Body of pancreas (tissue), 4 donors: ENCODE measurements around the gene ZBTB20.

Experiments
- CTCF ChIP-seq, 7 experiments: fragments of 450-650 bp in 4 of 7; fragments of 200-600 bp in 3 of 7; sonication (generic) in 3 of 7; IDR thresholded peaks; one replicate each; pipeline ENCODE4 v1.5.1; 2016 to 2019; ENCODE audit warnings: antibody characterized with exemption in 7 of 7
- POLR2A ChIP-seq, 3 donors: fragments of 450-650 bp; IDR thresholded peaks; one replicate each; pipeline ENCODE4 v1.6.1; 2016; ENCODE audit warnings: antibody characterized with exemption in 3 of 3, mild to moderate bottlenecking in 2 of 3

GRCh38 chr3:114600571-114600970 lies 546.5 kb downstream of the ZBTB20 start:
- TF ChIP-seq CTCF (IDR thresholded peaks at IDR 0.05) (no peak), POLR2A (IDR thresholded peaks at IDR 0.05) (no peak)
